HPDE6-E6E7 (cell line): ENCODE data around the gene SHISA8.

ENCODE experiments used
- DNase-seq: peaks from one replicate; pipeline ENCODE4 v3.0.0; 2011; ENCODE audit warnings: missing footprints; ENCODE audit errors: extremely low spot score

Gene SHISA8

DNA sequence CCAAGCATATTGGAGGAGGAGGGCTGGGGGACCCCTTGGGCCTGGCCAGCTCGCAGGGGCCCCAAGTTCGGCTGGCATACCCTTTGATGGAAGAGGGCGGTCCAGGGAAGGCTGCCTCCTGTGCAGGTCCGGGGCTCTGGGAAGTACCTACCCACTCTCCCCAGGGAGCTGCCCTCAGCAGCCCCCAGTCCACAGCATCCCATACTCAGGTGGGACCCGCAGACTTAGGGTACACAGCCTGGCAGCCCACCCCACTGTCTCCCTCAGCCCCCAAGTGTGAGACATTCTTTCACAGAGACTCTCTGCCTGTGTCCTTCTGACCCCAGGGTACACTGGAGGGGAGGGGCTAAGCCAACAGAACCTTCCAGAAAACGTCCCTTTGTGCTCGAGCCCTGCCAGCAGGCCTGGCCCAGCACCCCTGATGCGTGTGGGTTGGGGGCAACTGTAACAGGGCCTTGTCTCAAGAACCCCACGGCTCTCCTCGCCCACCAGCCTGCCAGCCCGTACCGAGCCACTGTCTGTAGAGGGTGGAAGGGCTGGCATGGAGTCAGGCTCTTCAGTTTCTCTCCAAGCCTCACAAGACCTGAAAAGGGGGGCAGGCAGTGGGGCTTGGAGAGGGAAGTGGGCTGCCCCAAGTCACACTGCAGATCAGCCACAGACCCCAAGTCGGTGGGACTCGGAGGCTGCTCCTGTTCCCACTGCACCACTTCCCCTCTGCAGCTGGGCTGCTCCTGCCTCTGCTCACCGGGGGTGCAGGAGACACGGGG is 18.7 kb upstream of the SHISA8 start:
- no peak for DNase-seq

DNA sequence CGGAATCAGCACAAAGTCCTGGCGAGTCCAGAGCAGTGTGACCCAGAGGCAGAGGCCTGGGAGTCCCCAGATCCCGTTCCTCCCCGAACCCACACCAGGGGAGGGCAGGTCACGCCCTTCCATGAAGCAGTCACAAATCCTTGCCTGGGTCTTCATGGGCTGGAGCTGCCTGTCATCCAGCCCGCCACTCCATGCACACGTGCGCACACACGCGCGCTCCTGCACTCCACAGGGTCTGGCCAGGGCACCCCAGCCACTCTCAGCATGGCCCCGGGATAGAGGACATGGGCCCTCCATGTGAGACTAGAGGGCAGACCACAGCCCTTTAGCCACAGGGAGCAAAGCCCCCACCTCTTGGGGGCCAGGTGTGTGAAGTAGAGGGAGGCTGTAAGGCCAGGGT is 17.5 kb upstream of the SHISA8 start:
- no peak for DNase-seq

DNA sequence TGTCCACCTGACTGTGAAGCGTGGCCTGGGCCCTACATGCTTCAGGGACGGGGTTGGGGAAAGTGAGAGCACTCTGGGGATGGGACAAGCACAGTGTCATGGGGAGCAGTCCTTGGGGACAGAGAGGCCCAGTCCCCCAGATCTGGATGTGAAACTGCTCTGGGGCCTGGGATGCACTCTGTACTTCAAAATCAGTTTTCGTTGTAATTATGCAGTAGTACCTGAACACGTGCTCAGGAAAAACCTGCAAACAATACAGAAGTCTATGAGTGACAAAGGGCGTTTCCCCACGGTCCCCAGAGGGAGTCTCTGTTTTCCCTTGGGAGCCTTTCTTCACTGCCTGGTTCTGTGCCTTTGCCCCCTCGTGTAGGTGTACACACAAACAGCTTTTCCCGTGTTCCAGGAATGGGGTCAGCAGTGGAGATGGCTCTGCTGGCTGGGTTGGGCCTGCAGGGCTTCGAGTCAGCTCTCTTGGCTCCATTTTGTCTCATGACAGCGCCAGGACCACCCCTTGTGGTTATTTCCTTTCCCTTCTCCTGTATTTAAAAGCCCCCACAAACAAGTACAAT is 16.9 kb upstream of the SHISA8 start:
- DNase-seq: no peak

DNA sequence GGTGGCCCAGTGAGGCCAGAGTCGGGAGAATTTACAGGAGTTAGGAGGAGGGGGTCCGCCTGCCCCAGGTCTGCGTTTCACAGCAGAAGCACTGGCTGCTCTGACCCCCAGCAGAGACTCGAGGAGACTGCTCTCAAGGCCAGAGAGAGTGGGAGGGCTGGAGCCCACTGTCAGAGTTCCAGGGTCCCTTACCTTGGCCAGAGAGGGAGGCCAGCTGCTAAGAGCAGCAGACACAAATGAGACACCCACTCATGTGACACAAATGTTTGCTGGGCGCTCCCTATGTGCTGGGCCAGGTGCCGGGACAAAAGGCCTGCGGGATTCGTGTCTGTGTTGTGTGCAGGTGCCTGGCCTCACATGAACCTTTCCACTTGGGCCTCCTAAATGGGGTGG is 14.5 kb upstream of the SHISA8 start:
- no peak for DNase-seq

DNA sequence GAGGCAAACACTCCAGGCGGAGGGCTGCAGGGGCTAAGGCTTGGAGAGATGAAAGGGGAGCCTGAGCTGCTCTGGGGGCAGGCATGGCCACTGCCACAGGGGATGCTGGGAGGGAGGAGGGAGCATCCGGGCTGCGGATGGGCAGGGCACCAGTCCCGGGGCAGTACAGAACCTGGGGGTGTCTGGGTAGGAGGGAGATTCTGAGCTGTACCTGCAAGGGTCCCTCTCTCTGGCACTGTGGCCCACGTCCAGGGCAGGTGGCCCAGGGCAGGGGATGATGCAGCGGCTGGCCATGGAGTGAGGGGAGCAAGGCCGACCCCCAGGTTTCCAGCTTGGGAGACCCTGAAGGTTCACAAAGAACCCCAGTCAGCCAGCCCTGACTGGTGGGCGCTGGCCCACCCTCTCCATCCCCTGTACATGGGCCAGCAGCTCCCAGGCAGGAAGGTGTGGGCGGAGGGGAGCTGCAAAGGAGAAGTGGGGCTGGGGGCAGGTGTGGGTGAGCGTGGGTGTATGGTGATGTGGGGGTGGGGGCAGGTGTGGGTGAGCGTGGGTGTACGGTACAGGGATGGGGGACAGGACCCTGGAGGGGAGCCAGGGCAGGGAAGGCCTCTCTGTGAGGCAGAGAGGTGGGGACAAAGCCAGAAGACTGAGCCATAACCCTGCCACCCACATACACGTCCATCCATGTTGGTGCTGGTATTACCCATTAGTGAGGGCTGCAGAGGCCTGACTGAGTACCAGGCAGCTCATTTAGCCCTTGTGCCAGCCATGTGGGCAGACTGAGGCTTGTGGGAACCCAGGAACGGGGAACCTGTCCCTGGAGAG is 13.9 kb upstream of the SHISA8 start:
- DNase-seq: no peak

DNA sequence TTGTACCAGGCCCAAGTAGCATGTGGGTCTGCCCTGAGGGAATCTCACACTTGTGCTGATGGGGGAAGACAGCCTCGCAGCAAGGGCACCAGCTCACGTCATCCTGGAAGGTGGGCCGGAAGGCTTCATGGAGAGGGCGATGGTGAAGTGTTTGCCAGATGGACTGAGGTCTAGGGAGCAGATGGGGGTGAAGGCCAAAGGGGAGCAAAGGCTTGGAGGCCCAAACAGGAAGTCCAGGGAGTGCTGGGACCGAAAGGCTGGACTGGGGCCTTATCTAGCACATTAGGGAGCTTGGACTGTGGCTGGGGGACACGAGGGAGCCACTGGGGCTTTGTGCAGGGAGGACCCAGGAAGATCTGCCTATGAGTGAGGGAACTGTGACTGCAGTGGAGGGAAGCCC is 12.9 kb upstream of the SHISA8 start:
- DNase-seq: no peak

DNA sequence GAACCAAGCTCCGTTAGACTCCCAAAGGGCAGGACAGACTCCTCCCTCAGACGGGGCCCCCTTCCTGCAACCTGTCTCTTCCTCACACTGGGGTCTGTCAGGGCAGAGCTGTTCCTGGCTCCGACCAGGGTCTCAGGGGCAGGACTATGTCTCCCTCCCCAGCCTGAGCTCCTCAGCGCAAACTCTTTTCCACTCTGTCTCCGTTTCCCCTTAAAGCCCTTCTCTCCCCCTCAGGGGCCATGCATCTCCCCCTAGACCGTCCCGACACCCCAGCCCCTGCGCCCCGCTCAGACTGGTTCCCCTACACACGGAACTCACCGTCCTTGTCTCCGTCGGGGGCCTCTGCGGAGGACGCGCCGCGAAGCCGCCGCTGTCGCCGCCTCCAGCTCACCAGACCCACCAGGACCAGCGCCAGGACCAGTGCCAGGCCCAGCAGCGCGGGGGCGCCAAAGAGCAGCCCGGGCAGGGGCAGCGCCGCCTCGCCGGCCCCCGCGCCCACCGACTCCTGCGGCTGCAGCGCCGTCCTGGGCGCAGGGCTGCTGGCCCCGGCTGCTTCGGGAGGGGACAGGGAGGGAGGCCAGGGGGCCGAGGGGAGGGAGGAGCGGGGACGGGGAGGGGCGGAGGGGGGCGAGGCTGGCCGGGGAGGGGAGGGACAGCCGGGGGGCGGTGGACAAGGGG is 11.0 kb upstream of the SHISA8 start:
- no peak for DNase-seq

DNA sequence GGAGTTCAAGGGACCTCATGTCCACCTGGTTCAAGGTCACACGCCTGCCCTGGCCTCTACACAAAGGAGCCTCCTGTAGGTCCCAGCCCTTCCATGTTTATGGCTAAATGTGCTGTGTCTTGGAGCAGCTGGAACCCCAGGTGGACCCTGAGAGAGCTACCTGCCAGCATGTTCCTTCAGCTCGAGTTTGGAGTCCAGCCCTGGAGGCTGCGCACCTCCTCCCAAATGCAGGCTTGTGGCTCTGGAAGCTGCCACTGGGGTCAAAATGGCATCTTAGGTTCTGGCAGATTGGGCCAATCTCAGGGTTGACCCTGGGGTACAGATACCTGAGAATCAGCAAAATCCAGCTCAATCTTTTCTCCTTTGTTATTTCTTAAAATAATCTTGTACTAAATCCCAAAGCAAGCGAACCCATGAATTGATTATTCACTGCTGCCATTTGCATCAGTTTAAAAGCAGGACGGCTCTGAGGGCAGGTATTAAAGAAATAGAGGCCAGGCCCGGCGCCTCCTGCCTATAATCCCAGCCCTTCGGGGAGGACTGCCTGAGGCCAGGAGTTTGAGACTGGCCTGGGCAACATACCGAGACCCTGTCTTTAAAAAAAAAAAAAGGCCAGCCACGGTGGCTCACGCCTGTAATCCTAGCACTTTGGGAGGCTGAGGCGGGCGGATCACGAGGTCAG is 8.9 kb upstream of the SHISA8 start:
- no peak for DNase-seq

DNA sequence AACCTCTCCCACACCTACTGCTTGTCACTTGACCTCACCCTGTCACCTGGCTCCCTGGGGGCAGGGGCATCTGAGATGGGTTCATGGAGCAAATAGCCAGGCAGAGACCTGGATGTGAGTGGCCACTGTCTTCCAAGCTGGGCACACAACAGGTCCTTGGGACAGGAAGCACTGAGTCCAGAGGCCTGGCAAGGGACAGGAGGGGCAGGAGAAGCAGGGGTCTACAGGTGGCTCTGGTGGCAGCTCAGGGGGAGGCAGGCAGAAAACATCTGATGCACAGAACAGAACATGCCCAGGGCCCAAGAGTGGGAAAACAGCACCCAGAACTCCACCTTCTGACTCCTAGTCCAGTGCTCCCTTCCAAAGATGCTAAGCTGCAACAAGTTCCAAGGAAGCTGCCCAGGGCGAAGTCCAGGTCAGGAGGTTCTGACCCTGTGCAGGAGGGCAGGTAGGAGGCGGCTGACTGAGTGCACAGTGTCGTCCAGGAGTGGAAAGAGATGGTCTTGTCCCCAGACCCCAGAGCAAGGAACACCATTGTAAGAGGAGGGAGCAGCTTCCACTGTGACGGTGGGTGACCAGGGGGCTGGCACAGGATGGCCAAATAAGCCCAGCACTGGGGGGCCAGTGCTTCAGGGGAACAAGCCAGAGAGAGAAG is 8.2 kb upstream of the SHISA8 start:
- no peak for DNase-seq

DNA sequence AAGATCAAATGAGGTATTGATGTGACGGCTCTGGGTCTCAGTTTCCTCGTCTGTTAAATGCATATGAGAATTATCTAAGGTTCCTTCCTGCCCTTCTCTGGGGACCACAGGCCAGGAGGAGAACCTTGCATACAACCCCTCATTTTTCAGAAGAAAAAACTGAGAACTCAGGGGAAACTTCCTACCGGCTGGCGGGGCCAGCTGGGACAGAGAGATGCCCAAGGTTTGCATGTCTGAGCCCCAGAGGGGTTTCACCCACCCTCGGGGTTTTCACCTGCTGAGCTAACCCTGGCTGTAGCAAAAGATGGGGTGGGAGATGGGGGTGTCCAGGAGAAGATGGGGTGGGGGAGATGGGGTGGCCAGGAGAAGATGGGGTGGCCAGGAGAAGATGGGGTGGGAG is 7.5 kb upstream of the SHISA8 start:
- no peak for DNase-seq

DNA sequence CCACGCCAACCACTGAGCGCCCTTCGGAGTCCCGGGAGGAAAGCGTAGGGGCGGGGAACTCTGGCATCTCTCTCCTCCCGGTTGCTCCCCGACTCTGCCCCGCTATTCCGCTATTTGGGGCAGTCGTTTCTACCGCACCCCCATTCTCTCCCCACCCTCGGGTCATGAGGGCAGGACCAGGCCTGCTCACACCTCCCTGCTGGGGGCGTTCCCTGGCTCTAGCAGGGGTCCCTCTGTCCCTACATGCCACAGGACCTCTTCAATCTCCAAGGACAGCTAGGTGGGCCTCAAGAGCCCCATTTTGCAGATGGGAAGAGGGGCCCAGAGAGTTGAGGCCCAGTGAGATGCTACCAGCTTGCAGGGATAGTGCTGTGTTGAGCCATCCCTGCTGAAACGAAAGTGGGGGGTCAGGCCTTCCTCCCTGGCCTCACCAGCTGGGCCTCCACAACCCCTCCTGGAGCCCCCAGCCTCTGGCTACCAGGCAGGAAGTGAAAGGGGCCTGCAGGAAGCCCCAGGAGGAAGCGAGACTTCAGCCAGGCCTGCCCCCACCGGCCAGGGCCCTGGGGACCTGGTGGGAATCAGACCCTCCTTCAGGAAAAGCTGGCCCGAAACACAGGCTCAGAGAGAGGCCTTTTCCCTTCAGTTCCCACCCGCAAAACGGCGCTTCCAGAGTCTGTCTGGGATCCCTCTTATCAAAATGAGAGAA is 5.5 kb upstream of the SHISA8 start:
- DNase-seq: no peak

DNA sequence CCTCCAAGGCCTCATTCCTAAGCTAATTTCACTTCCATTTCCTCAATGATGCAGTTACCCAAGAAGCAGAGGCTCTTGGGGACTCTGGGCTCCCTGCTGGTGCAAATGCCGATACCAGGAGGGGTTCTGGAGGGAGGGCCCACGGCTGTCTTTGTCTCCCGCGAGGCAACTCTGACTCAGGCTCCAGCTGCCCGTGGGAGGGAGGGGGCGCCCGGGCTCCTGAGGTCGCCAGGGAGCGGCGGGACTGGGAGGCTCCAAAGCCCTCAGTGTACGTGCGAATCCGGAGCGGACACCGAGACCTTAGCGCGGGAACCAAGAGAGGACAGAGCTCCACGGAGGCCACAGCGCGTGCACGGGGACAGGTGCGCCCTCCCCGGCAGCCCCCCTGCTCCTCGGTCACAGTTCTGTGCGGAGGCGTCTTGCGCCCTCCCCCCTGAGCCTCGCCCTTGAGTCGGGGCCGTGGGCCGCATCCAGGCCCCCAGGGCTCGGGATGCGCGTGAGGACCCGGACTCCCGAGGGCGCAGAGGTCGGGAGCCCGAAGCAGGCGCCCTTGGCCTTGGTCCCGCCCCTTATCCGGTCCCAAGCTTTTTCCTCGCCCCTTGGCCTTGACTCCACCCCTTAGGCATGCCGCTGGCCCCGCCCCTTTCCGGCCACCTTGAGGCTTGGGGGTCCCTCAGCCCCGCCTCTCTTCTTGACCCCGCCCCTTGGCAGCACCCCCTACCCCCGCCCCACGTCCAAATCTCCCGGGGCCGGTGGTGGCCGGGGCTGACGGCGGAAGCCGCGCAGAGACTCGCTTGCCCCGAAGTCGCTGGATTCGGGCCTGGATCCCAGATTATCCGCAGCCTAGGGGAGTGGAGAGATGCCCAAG is 4.7 kb upstream of the SHISA8 start:
- DNase-seq: no peak

DNA sequence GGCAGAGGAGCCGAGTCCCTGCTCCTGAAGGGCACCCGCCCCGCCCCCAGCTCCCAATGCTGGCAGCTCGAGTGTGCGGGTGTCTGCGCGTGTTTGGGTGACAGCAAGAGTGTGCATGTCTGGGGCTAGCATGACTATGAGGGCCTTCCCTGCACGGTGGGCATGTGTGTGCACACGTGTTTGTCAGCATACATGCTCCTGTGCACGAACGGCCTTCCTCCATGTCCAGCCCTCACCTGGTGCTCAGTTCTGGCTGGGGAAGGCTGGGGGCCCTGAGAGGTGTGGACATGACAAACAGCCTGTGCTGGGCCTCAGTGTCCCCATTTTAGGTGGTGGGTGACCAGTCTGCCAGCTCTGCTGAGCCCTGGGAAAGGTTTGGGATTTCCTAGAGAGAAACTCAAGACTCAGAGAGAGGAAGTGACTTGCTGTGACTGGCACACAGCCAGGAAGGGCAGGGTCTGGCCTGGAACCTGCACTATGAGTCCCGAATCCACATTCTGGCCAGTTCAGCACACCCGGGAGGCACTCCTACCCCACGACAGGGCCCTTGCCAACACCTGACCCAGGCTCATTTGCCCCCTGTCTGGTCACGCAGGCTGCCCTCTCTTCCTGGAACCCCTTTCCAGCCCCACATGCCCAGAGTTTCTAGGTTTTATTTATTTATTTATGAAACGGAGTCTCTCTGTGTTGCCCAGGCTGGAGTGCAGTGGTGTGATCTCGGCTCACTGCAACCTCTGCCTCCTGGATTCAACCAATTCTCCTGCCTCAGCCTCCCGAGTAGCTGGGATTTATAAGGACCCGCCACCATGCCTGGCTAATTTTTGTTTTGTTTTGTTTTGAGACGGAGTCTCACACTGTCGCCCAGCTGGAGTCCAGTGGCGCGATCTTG is 3.3 kb upstream of the SHISA8 start:
- DNase-seq: no peak

DNA sequence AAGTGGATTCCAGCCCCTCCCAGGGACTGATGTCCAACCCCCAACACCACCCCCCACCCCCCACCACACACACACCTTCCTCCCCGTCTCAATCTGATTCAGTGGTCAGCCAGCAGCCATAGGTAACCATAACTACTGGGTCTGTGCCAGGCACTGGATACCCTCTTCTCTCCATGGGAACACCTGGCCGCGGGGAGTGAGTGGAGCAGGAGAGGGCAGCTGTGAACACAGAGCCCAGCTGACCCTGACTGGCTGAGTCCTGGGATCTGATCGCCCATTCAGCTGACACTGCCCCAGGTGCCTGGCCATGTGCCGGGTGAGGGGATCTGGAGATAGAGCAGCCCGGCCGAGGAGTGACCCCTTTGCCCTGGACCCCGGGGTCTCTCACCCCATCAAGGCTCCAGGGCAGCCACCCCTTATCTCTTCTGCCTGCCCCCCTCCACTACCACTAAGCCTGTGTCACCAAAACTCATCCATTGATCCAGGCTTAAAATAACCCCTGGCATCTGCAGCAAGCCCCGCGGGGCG is 2.6 kb upstream of the SHISA8 start:
- no peak for DNase-seq

DNA sequence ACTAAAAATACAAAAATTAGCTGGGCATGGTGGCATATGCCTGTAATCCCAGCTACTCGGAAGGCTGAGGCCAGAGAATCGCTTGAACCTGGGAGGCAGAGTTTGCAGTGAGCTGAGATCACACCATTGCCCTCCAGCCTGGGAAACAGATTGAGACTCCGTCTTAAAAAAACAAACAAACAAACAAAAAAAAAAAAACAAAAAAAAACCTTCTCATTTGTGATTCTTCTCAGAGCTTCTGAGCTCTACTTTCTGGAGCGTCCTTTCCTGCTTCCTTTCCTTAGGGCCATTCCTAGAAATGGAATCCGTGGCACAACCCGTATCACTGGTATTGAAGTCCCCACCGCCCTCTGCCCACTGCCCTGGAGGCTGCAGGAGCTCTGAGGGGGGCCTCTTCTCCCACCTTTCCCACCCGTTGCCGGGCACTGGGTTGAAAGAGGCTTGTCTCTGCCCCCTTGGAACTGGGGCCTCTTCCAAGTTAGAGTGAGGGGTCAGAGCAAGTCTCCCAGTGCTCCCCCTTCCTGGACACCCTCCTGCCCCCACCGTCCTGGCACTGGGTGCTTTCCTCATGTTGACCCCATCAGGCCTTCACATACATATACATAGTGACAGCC is 2.0 kb upstream of the SHISA8 start:
- DNase-seq: no peak

DNA sequence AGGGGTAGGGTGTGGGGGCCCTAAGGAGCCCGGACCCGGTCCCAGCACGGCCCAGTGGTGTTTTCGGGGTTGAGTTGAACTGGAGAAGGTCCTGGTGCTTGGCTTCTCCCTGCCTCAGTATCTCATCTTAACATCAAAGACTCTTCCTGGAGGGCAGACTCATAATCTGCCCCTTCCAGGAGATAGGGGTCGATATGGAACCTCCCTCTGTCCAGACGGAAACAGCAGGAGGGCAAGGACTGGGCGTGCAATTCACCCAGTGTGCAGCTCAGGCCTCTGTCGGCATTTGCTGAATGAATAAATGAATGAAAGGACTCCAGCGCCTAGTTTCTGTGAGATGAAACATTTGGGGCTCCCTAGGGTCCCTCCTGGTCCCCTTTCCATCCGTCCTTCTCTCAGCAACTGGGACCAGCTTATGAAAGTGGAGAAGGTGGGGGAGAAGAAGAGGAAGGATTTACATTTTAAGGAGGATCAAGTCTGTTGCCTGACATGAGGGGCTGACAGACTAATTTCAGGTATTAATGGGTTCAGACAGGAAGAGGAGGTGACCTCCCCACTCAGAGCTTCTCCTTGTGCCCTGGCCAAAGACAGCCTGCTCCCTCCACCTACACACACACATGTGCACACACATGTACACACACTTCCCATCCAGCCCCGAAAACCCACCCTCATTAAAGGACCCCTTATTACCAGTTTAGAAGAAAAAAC is 1.1 kb upstream of the SHISA8 start:
- no peak for DNase-seq

DNA sequence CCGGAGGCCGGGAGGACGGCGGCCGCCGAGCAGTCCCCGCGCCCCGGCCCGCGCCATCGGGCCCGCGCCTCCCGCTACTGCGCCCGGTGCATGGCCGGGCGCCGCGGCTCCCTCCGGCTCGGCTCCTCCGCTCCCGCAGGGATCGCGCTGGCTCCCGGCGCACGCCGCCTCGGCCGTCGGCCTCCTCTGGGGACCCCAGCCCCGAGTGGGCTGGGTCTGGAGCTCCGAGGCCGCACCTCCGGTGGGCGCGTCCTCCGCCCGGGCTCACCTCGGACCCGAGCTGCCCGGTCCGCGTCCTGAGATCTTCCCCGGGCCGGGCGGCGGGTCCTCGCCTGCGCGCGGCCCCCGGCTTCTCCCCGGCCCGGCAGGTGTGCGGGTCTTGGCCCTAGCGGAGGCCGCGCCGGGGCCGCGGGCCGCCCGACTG is 251 bp downstream of the SHISA8 start:
- no peak for DNase-seq
